ENCODE measurements around the gene NFKBIZ. TPM values are rescaled to one million over a fixed set of nuclear protein-coding genes. Genes with fewer than 3 reads are reported as not detected.

The NFKBIZ gene
- total and polyA plus RNA-seq, 9 of the 15 experiments (the other 6 are each of a cell fraction or from before 2014, with no cell fraction given), result 1.2 to 13.7 (median 5.7) TPM

DNA sequence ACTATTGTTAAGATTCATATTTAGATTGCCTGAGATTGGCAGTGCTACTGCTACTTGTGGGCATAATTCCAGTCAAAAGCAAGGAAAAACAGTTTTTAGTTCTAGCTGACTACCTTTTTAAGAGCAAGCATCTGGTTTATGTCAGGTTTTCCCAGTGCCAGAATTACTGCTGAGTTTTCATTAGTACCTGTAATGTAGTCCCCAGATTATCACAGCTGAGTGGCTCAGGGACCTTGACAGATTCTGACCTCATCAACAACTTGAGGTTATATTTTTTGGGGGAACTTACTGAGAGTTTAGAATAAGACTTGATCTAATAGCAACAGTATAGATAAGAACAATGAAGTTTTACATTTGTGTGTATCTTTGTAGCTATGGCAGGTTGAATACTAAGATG is 39.3 kb upstream of the NFKBIZ start:
- no TSS peak for BruUV-seq (replicated peaks)
- Histone ChIP-seq H3K79me2 (ENCODE audit: control insufficient read depth, insufficient read depth, low read length) (no peaks in the 10 kb centered on the region), H3K27me3 (ENCODE audit: control insufficient read depth in 2 of 2, insufficient read depth in 2 of 2, low read length in 2 of 2) (no peaks in the 10 kb centered on the region), H3K9ac (ENCODE audit: insufficient read depth in 1 of 2, low read depth in 2 of 2, low read length in 2 of 2) (no peak overlapping the region), H3K9me3 (replicated peaks; ENCODE audit: control insufficient read depth, insufficient read depth, low read depth, low read length) (no peaks in the 10 kb centered on the region), H3K4me3 (no peak overlapping the region), H4K20me1 (replicated peaks; ENCODE audit: control insufficient read depth, insufficient read depth, low read length) (no peaks in the 10 kb centered on the region), H3K9me1 (ENCODE audit: control insufficient read depth, insufficient read depth, low read length) (no peaks in the 10 kb centered on the region), H3K4me1 (replicated peaks in 1 of 2; ENCODE audit: control insufficient read depth in 2 of 2, insufficient read depth in 2 of 2, low read length in 2 of 2) (no peaks in the 10 kb centered on the region), H2AFZ (ENCODE audit: low read depth, low read length) (no peak overlapping the region), H3K36me3 (ENCODE audit: control insufficient read depth, insufficient read depth, low read length) (no peaks in the 10 kb centered on the region), H3K27ac (ENCODE audit: extremely low read depth, low read depth, low read length) (no peak overlapping the region), H3K4me2 (ENCODE audit: insufficient read depth, low read length) (no peak overlapping the region)
- CTCF ChIA-PET (ENCODE audit: low intra/inter-chr PET ratio), result interaction anchor here (2.1 kb wide), 1 partner anchor 415 kb away, joined by 25 read pairs; no protein-coding TSS in a partner anchor
- intact Hi-C loops (cut with micrococcal nuclease) (loop anchor here (10.0 kb wide), 1 partner anchor 155 kb away; no protein-coding TSS in a partner anchor), in situ Hi-C loops (cut with MboI) (loop anchor here (5.0 to 25.0 kb wide), 2 partner anchors 417 to 727 kb away; no protein-coding TSS in a partner anchor)
- DNase-seq (ENCODE audit: extremely low read depth in 1 of 4, low spot score in 3 of 4) (no peak), ATAC-seq (no peak), FAIRE-seq (no peak)
- POLR2A ChIA-PET, result no interaction called here
- TF ChIP-seq CBX5 (IDR thresholded peaks at IDR 0.05; ENCODE audit: borderline replicate concordance, low read depth), result no peak
- no peak for TF ChIP-seq SPI1 (IDR thresholded peaks at IDR 0.05; ENCODE audit: borderline replicate concordance, low read depth, low read length)
- no peak for TF ChIP-seq NFATC3 (IDR thresholded peaks at IDR 0.05)
- TF ChIP-seq, protein P1, sequence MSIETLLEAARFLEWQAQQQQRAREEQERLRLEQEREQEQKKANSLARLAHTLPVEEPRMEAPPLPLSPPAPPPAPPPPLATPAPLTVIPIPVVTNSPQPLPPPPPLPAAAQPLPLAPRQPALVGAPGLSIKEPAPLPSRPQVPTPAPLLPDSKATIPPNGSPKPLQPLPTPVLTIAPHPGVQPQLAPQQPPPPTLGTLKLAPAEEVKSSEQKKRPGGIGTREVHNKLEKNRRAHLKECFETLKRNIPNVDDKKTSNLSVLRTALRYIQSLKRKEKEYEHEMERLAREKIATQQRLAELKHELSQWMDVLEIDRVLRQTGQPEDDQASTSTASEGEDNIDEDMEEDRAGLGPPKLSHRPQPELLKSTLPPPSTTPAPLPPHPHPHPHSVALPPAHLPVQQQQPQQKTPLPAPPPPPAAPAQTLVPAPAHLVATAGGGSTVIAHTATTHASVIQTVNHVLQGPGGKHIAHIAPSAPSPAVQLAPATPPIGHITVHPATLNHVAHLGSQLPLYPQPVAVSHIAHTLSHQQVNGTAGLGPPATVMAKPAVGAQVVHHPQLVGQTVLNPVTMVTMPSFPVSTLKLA (conservative IDR thresholded peaks at IDR 0.05), result no peak
- no peak for TF ChIP-seq MAFK (IDR thresholded peaks at IDR 0.05; ENCODE audit: low read length)
- TF ChIP-seq, protein P2, sequence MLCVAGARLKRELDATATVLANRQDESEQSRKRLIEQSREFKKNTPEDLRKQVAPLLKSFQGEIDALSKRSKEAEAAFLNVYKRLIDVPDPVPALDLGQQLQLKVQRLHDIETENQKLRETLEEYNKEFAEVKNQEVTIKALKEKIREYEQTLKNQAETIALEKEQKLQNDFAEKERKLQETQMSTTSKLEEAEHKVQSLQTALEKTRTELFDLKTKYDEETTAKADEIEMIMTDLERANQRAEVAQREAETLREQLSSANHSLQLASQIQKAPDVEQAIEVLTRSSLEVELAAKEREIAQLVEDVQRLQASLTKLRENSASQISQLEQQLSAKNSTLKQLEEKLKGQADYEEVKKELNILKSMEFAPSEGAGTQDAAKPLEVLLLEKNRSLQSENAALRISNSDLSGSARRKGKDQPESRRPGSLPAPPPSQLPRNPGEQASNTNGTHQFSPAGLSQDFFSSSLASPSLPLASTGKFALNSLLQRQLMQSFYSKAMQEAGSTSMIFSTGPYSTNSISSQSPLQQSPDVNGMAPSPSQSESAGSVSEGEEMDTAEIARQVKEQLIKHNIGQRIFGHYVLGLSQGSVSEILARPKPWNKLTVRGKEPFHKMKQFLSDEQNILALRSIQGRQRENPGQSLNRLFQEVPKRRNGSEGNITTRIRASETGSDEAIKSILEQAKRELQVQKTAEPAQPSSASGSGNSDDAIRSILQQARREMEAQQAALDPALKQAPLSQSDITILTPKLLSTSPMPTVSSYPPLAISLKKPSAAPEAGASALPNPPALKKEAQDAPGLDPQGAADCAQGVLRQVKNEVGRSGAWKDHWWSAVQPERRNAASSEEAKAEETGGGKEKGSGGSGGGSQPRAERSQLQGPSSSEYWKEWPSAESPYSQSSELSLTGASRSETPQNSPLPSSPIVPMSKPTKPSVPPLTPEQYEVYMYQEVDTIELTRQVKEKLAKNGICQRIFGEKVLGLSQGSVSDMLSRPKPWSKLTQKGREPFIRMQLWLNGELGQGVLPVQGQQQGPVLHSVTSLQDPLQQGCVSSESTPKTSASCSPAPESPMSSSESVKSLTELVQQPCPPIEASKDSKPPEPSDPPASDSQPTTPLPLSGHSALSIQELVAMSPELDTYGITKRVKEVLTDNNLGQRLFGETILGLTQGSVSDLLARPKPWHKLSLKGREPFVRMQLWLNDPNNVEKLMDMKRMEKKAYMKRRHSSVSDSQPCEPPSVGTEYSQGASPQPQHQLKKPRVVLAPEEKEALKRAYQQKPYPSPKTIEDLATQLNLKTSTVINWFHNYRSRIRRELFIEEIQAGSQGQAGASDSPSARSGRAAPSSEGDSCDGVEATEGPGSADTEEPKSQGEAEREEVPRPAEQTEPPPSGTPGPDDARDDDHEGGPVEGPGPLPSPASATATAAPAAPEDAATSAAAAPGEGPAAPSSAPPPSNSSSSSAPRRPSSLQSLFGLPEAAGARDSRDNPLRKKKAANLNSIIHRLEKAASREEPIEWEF (CRISPR knock-in tag; IDR thresholded peaks at IDR 0.05), result no peak
- no peak for TF ChIP-seq KAT2B (IDR thresholded peaks at IDR 0.05; ENCODE audit: low read depth, low read length)
- no peak for TF ChIP-seq FOXA3 (CRISPR knock-in tag; conservative IDR thresholded peaks at IDR 0.05 in 1 of 2, IDR thresholded peaks at IDR 0.05 in 1 of 2)
- TF ChIP-seq ZNF586 (CRISPR knock-in tag; conservative IDR thresholded peaks at IDR 0.05), result no peak
- TF ChIP-seq, protein P3, sequence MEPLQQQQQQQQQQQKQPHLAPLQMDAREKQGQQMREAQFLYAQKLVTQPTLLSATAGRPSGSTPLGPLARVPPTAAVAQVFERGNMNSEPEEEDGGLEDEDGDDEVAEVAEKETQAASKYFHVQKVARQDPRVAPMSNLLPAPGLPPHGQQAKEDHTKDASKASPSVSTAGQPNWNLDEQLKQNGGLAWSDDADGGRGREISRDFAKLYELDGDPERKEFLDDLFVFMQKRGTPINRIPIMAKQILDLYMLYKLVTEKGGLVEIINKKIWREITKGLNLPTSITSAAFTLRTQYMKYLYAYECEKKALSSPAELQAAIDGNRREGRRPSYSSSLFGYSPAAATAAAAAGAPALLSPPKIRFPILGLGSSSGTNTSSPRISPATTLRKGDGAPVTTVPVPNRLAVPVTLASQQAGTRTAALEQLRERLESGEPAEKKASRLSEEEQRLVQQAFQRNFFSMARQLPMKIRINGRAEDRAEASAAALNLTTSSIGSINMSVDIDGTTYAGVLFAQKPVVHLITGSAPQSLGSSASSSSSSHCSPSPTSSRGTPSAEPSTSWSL (CRISPR knock-in tag; IDR thresholded peaks at IDR 0.05; ENCODE audit: borderline replicate concordance), result no peak
- TF ChIP-seq, protein P4, sequence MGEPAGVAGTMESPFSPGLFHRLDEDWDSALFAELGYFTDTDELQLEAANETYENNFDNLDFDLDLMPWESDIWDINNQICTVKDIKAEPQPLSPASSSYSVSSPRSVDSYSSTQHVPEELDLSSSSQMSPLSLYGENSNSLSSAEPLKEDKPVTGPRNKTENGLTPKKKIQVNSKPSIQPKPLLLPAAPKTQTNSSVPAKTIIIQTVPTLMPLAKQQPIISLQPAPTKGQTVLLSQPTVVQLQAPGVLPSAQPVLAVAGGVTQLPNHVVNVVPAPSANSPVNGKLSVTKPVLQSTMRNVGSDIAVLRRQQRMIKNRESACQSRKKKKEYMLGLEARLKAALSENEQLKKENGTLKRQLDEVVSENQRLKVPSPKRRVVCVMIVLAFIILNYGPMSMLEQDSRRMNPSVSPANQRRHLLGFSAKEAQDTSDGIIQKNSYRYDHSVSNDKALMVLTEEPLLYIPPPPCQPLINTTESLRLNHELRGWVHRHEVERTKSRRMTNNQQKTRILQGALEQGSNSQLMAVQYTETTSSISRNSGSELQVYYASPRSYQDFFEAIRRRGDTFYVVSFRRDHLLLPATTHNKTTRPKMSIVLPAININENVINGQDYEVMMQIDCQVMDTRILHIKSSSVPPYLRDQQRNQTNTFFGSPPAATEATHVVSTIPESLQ (CRISPR knock-in tag; IDR thresholded peaks at IDR 0.05), result no peak
- no peak for TF ChIP-seq ZNF232 (CRISPR knock-in tag; IDR thresholded peaks at IDR 0.05)
